ENCODE results near the gene PPP2R2D.

Gene PPP2R2D

GRCh38 chr10:131926743-131927595, 26.2 kb downstream of the PPP2R2D start:
- H3K36me3 ChIP-seq (ENCODE audit: control insufficient read depth, insufficient read depth, low read length) = peaks cover 5% of the 10 kb centered on the region

GRCh38 chr10:131928248-131929095, 27.7 kb downstream of the PPP2R2D start:
- peak overlapping the region; percentile 60 for H3K9ac ChIP-seq (ENCODE audit: low read depth, low read length)
- H3K27me3 ChIP-seq (ENCODE audit: control insufficient read depth, insufficient read depth, low read length) = no peaks in the 10 kb centered on the region
- peaks cover 23% of the 10 kb centered on the region for H3K4me1 ChIP-seq (ENCODE audit: control insufficient read depth, insufficient read depth, low read length)
- H3K4me3 ChIP-seq (ENCODE audit: low read depth, low read length) = no peak overlapping the region
- H3K9me3 ChIP-seq (ENCODE audit: control insufficient read depth, insufficient read depth, low read length) = no peaks in the 10 kb centered on the region
- peaks cover 5% of the 10 kb centered on the region for H3K36me3 ChIP-seq (ENCODE audit: control insufficient read depth, insufficient read depth, low read length)

More at GRCh38 chr10:131926743-131927595, 26.2 kb downstream of the PPP2R2D start:
- H3K9me3 ChIP-seq (ENCODE audit: control insufficient read depth, insufficient read depth, low read length) = no peaks in the 10 kb centered on the region
- H3K9ac ChIP-seq (ENCODE audit: low read depth, low read length) = no peak overlapping the region
- no peak overlapping the region for H3K4me3 ChIP-seq (ENCODE audit: low read depth, low read length)
- no peaks in the 10 kb centered on the region for H3K27me3 ChIP-seq (ENCODE audit: control insufficient read depth, insufficient read depth, low read length)
- peaks cover 23% of the 10 kb centered on the region for H3K4me1 ChIP-seq (ENCODE audit: control insufficient read depth, insufficient read depth, low read length)

GRCh38 chr10:131929122-131929845, 28.5 kb downstream of the PPP2R2D start:
- H3K4me3 ChIP-seq (ENCODE audit: low read depth, low read length) = no peak overlapping the region
- peaks cover 5% of the 10 kb centered on the region for H3K36me3 ChIP-seq (ENCODE audit: control insufficient read depth, insufficient read depth, low read length)
- peak overlapping the region; percentile 60 for H3K9ac ChIP-seq (ENCODE audit: low read depth, low read length)
- H3K27me3 ChIP-seq (ENCODE audit: control insufficient read depth, insufficient read depth, low read length) = no peaks in the 10 kb centered on the region
- H3K9me3 ChIP-seq (ENCODE audit: control insufficient read depth, insufficient read depth, low read length) = no peaks in the 10 kb centered on the region
- H3K4me1 ChIP-seq (ENCODE audit: control insufficient read depth, insufficient read depth, low read length) = peaks cover 23% of the 10 kb centered on the region

DNA sequence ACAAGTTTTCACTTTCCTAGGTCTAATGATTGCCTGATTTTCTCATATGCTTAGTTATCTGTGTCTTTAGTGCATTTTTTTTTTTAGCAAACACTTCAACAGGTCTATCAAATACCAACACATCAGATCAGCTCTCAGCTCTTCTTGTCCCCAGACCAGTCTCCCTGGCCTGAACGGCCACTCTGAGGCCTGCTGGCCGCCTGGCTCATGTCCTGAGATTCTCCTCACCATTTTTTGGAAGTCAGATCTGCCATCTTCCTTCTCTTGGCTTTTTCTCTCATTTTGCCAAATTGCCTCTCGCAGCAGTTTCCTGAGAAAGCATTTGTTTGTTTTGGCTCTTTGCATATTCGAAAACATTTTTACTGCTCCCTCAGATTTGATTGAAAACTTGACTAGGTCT, 29.3 kb downstream of the PPP2R2D start:
- Histone ChIP-seq H3K4me1 (ENCODE audit: control insufficient read depth, insufficient read depth, low read length) (peaks cover 20% of the 10 kb centered on the region), H3K4me3 (ENCODE audit: low read depth, low read length) (no peak overlapping the region), H3K9me3 (ENCODE audit: control insufficient read depth, insufficient read depth, low read length) (no peaks in the 10 kb centered on the region), H3K36me3 (ENCODE audit: control insufficient read depth, insufficient read depth, low read length) (peaks cover 8% of the 10 kb centered on the region), H3K9ac (ENCODE audit: low read depth, low read length) (no peak overlapping the region), H3K27me3 (ENCODE audit: control insufficient read depth, insufficient read depth, low read length) (no peaks in the 10 kb centered on the region)

GRCh38 chr10:131930586-131931330, 29.9 kb downstream of the PPP2R2D start:
- H3K36me3 ChIP-seq (ENCODE audit: control insufficient read depth, insufficient read depth, low read length) = peaks cover 8% of the 10 kb centered on the region
- H3K4me1 ChIP-seq (ENCODE audit: control insufficient read depth, insufficient read depth, low read length) = peaks cover 18% of the 10 kb centered on the region
- no peaks in the 10 kb centered on the region for H3K9me3 ChIP-seq (ENCODE audit: control insufficient read depth, insufficient read depth, low read length)
- H3K4me3 ChIP-seq (ENCODE audit: low read depth, low read length) = no peak overlapping the region
- no peak overlapping the region for H3K9ac ChIP-seq (ENCODE audit: low read depth, low read length)
- no peaks in the 10 kb centered on the region for H3K27me3 ChIP-seq (ENCODE audit: control insufficient read depth, insufficient read depth, low read length)

DNA sequence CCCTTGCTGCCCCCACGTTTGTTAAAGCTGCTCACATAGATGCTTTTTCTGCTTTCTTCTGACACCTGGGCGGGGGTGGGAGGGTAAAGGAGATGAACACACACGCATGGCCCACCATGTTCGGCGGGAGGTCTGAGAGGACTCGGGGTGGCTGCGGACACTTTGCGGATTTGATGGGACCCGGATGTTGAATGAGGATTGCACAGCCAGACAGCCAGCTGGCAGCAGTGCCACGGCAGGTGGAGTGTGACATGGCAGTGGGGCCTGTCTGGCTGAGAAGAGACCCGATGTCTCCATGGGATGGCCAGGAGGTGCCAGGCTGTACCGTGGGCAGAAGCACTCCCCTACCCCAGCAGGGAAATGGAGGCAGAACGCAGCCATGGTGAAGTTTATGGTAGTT, 31.2 kb downstream of the PPP2R2D start:
- Histone ChIP-seq H3K36me3 (ENCODE audit: control insufficient read depth, insufficient read depth, low read length) (peaks cover 11% of the 10 kb centered on the region), H3K9me3 (ENCODE audit: control insufficient read depth, insufficient read depth, low read length) (no peaks in the 10 kb centered on the region), H3K4me3 (ENCODE audit: low read depth, low read length) (no peak overlapping the region), H3K27me3 (ENCODE audit: control insufficient read depth, insufficient read depth, low read length) (no peaks in the 10 kb centered on the region), H3K4me1 (ENCODE audit: control insufficient read depth, insufficient read depth, low read length) (peaks cover 14% of the 10 kb centered on the region), H3K9ac (ENCODE audit: low read depth, low read length) (no peak overlapping the region)

DNA sequence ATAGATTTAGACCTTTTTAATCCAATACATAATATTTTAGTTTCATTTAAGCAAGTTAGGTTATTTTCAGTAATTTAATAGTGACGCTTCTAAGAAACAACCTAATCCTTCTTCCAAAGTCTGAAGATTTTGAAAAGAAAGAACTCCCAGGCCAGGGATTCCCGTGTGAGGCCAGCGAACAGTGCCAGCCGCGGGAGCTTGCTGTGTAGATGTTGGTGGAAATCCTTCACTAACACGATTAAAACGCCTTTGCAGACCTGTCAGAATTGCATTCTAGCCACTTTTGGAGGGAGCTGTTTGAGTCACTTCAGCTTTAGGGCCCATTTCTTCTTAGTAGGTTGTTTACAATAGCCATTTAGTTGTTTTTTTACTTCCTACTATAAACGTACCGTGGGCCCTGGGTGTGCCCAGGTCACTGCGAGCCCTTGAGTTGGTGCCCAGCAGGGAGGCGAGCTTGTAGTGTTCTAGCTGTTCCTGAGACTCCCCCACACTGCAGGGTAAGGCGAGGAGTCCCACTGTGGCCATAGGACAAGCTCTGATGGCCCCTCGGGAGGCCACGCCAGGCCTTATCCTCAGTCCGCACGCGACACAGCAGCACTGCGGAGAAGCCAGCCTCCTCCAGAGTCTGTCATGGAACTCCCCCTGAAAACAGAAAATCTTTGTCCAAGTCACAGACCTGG, 32.3 kb downstream of the PPP2R2D start:
- Histone ChIP-seq H3K4me3 (ENCODE audit: low read depth, low read length) (no peak overlapping the region), H3K27me3 (ENCODE audit: control insufficient read depth, insufficient read depth, low read length) (no peaks in the 10 kb centered on the region), H3K9ac (ENCODE audit: low read depth, low read length) (no peak overlapping the region), H3K36me3 (ENCODE audit: control insufficient read depth, insufficient read depth, low read length) (peaks cover 11% of the 10 kb centered on the region), H3K4me1 (ENCODE audit: control insufficient read depth, insufficient read depth, low read length) (peaks cover 14% of the 10 kb centered on the region), H3K9me3 (ENCODE audit: control insufficient read depth, insufficient read depth, low read length) (no peaks in the 10 kb centered on the region)

- Histone ChIP-seq H3K4me3 (ENCODE audit: low read depth, low read length) (no peak overlapping the region), H3K27me3 (ENCODE audit: control insufficient read depth, insufficient read depth, low read length) (no peaks in the 10 kb centered on the region), H3K9me3 (ENCODE audit: control insufficient read depth, insufficient read depth, low read length) (no peaks in the 10 kb centered on the region), H3K4me1 (ENCODE audit: control insufficient read depth, insufficient read depth, low read length) (peaks cover 14% of the 10 kb centered on the region), H3K36me3 (ENCODE audit: control insufficient read depth, insufficient read depth, low read length) (peaks cover 16% of the 10 kb centered on the region), H3K9ac (ENCODE audit: low read depth, low read length) (no peak overlapping the region)
Observed at GRCh38 chr10:131933696-131934086, 32.9 kb downstream of the PPP2R2D start.

DNA sequence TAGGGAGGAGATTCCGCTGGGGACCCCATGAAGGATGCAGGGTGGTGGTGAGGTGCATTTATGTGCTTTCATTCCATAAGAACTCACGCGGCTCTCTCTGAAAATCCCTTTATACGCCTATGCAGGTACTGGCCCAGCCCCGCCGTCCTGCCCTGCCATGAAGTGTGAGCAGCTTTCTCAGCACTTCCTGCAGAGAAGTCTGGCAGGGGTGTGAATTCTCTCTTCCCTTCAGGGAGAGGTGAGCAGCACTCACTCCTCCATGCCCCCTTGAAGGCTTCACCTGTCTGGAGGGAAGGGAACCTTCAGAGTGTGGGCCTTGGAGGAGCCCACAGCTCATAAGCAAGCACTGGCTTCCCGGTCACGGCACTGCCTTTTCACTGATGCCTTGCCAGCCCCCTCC, 34.0 kb downstream of the PPP2R2D start:
- H3K4me1 ChIP-seq (ENCODE audit: control insufficient read depth, insufficient read depth, low read length) = peaks cover 8% of the 10 kb centered on the region
- H3K36me3 ChIP-seq (ENCODE audit: control insufficient read depth, insufficient read depth, low read length) = peaks cover 15% of the 10 kb centered on the region
- no peaks in the 10 kb centered on the region for H3K9me3 ChIP-seq (ENCODE audit: control insufficient read depth, insufficient read depth, low read length)

GRCh38 chr10:131935260-131935659, 34.5 kb downstream of the PPP2R2D start:
- H3K9ac ChIP-seq (ENCODE audit: low read depth, low read length) = no peak overlapping the region
- no peaks in the 10 kb centered on the region for H3K27me3 ChIP-seq (ENCODE audit: control insufficient read depth, insufficient read depth, low read length)
- H3K36me3 ChIP-seq (ENCODE audit: control insufficient read depth, insufficient read depth, low read length) = peaks cover 15% of the 10 kb centered on the region
- no peaks in the 10 kb centered on the region for H3K9me3 ChIP-seq (ENCODE audit: control insufficient read depth, insufficient read depth, low read length)
- H3K4me3 ChIP-seq (ENCODE audit: low read depth, low read length) = no peak overlapping the region
- H3K4me1 ChIP-seq (ENCODE audit: control insufficient read depth, insufficient read depth, low read length) = peaks cover 5% of the 10 kb centered on the region

More for the DNA sequence above, 34.0 kb downstream of the PPP2R2D start:
- no peaks in the 10 kb centered on the region for H3K27me3 ChIP-seq (ENCODE audit: control insufficient read depth, insufficient read depth, low read length)
- no peak overlapping the region for H3K9ac ChIP-seq (ENCODE audit: low read depth, low read length)
- H3K4me3 ChIP-seq (ENCODE audit: low read depth, low read length) = no peak overlapping the region
